Gastroesophageal sphincter (tissue), 4 donors: ENCODE data around the gene NPHP4. TPM values are rescaled to one million over a fixed set of nuclear protein-coding genes. Genes with fewer than 3 reads are reported as not detected.

Experiments
- ATAC-seq: fragments of 150-250 bp; one replicate; pipeline ENCODE4 v1.9.1; 2016; ENCODE audit warnings: mild to moderate bottlenecking, moderate library complexity
- H3K27ac ChIP-seq, 4 donors: fragments of 200-600 bp; sonication (generic) in 3 of 4; 1 replicate in 3 of 4; 2 replicates in 1 of 4; pipeline ENCODE4 v1.5.1; 2016 to 2019
- H3K27me3 ChIP-seq: fragments of 200-600 bp; sonication (generic); one replicate; pipeline ENCODE4 v1.5.1; 2019
- H3K36me3 ChIP-seq, 2 donors: fragments of 200-600 bp; sonication (generic); one replicate each; pipeline ENCODE4 v1.5.1; 2019; ENCODE audit warnings: control low read depth in 1 of 2
- H3K4me1 ChIP-seq, 3 donors: fragments of 200-600 bp; sonication (generic); 1 replicate in 2 of 3; 2 replicates in 1 of 3; pipeline ENCODE4 v1.5.1; 2016 to 2019; ENCODE audit warnings: control low read depth in 2 of 3
- H3K4me3 ChIP-seq, 2 donors: fragments of 200-600 bp; sonication (generic); one replicate each; pipeline ENCODE4 v1.5.1; 2019; ENCODE audit warnings: mild to moderate bottlenecking in 1 of 2, moderate library complexity in 1 of 2
- H3K9me3 ChIP-seq, 3 donors: fragments of 200-600 bp; sonication (generic); one replicate each; pipeline ENCODE4 v1.5.1; 2017 to 2019; ENCODE audit warnings: control low read depth in 2 of 3
- CTCF ChIP-seq, 4 experiments: fragments of 200-600 bp in 2 of 4; fragments of 450-650 bp in 2 of 4; sonication (generic) in 1 of 4; IDR thresholded peaks; one replicate each; pipeline ENCODE4 v1.5.1; 2017 to 2019; ENCODE audit warnings: antibody characterized with exemption in 4 of 4, mild to moderate bottlenecking in 2 of 4, moderate library complexity in 2 of 4
- EP300 ChIP-seq: sonication (generic); formaldehyde crosslinking; IDR thresholded peaks from one replicate; pipeline ENCODE4 v1.6.1; 2017; ENCODE audit warnings: antibody characterized with exemption, mild to moderate bottlenecking
- POLR2A ChIP-seq, 2 donors: fragments of 450-650 bp; IDR thresholded peaks; one replicate each; pipeline ENCODE4 v1.6.1; 2017; ENCODE audit warnings: antibody characterized with exemption in 2 of 2, mild to moderate bottlenecking in 2 of 2, moderate library complexity in 1 of 2
- POLR2AphosphoS5 ChIP-seq: sonication (generic); formaldehyde crosslinking; IDR thresholded peaks from one replicate; pipeline ENCODE4 v1.6.1; 2017; ENCODE audit warnings: antibody characterized with exemption
- WGBS, 2 donors: methylation state at CpG; one replicate each; pipeline ENCODE4 v1.1.5; 2018; ENCODE audit warnings: low coverage in 1 of 2; 5-methylcytosine and 5-hydroxymethylcytosine counted together
- total RNA-seq, 4 donors: library from RNA; depleted of rRNA; stranded (reverse); fragments of >200 nt; gene quantifications; one replicate each; pipeline ENCODE4 v1.1.0, GENCODE V29; 2016

Gene NPHP4
- total RNA-seq, 4 donors from 2014 or later, result 5.7 to 9.7 (median 6.2) TPM

- Histone ChIP-seq H3K4me3 (no peak overlapping the region), H3K36me3 (peaks cover 0 to 6% of the 10 kb centered on the region in 2 donors), H3K4me1 (no peaks in the 10 kb centered on the region), H3K27ac (no peak overlapping the region), H3K27me3 (no peaks in the 10 kb centered on the region), H3K9me3 (no peaks in the 10 kb centered on the region)
- ATAC-seq, result no peak
- WGBS, 2 donors, result 79% methylated on average over 10 of the region's 17 CpGs; no CpG with 5 or more reads in 1 of the 2 donors
- TF ChIP-seq CTCF (IDR thresholded peaks at IDR 0.05) (no peak), EP300 (no peak), POLR2A (IDR thresholded peaks at IDR 0.05) (no peak), POLR2AphosphoS5 (no peak)
Measured at GRCh38 chr1:6000444-6001288, 8.4 kb upstream of the NPHP4 start.

GRCh38 chr1:5999711-6000443, 7.7 kb upstream of the NPHP4 start:
- no peak for ATAC-seq

GRCh38 chr1:5998906-5999301, 6.7 kb upstream of the NPHP4 start:
- no peak for TF ChIP-seq POLR2A (IDR thresholded peaks at IDR 0.05)
- no peak for TF ChIP-seq EP300
- TF ChIP-seq POLR2AphosphoS5, result no peak
- no peak for TF ChIP-seq CTCF (IDR thresholded peaks at IDR 0.05)
- H3K9me3 ChIP-seq, result no peaks in the 10 kb centered on the region
- ATAC-seq, result no peak
- H3K4me1 ChIP-seq, result peaks cover 0 to 7% (median 0%) of the 10 kb centered on the region in 3 donors
- WGBS, 2 donors, result 97% methylated on average over 10 of the region's 19 CpGs; no CpG with 5 or more reads in 1 of the 2 donors
- peaks cover 0 to 6% of the 10 kb centered on the region in 2 donors for H3K36me3 ChIP-seq
- no peak overlapping the region for H3K27ac ChIP-seq
- H3K27me3 ChIP-seq, result no peaks in the 10 kb centered on the region
- H3K4me3 ChIP-seq, result no peak overlapping the region

More at GRCh38 chr1:5999711-6000443, 7.7 kb upstream of the NPHP4 start:
- no peaks in the 10 kb centered on the region for H3K27me3 ChIP-seq
- peaks cover 0 to 6% of the 10 kb centered on the region in 2 donors for H3K36me3 ChIP-seq
- no peak overlapping the region for H3K27ac ChIP-seq
- TF ChIP-seq POLR2AphosphoS5, result no peak
- TF ChIP-seq EP300, result no peak
- no peak for TF ChIP-seq CTCF (IDR thresholded peaks at IDR 0.05)
- no peak for TF ChIP-seq POLR2A (IDR thresholded peaks at IDR 0.05)
- no peak overlapping the region for H3K4me3 ChIP-seq
- no peaks in the 10 kb centered on the region for H3K4me1 ChIP-seq
- no peaks in the 10 kb centered on the region for H3K9me3 ChIP-seq
- WGBS, 2 donors, result 85 to 93% methylated on average over 19 to 21 of the region's 28 CpGs

GRCh38 chr1:5998051-5998905, 6.1 kb upstream of the NPHP4 start:
- Histone ChIP-seq H3K4me3 (no peak overlapping the region), H3K27ac (no peak overlapping the region), H3K4me1 (peaks cover 0 to 13% (median 5%) of the 10 kb centered on the region in 3 donors), H3K36me3 (peaks cover 0 to 6% of the 10 kb centered on the region in 2 donors), H3K9me3 (no peaks in the 10 kb centered on the region), H3K27me3 (no peaks in the 10 kb centered on the region)
- WGBS, 2 donors, result 94% methylated on average over 6 of the region's 12 CpGs; no CpG with 5 or more reads in 1 of the 2 donors
- TF ChIP-seq CTCF (IDR thresholded peaks at IDR 0.05) (no peak), EP300 (no peak), POLR2A (IDR thresholded peaks at IDR 0.05) (no peak), POLR2AphosphoS5 (no peak)
- ATAC-seq, result no peak
